GM13977 (cell line): ENCODE results near the gene DSE.
"Not testable (repeated sequence)": the region's sequence is repeated elsewhere in the genome, so short reads cannot be mapped to it uniquely, and the experiment has no call there.

Source experiments
- DNase-seq: peaks from one replicate; pipeline ENCODE4 v3.0.0; 2012; ENCODE audit warnings: low spot score
- CTCF ChIP-seq: IDR thresholded peaks from 2 replicates; pipeline ENCODE4 v1.5.1; 2012; ENCODE audit warnings: mild to moderate bottlenecking, control low read depth; ENCODE audit not compliant: insufficient read depth; ENCODE audit errors: extremely low read depth, missing control alignments
- in situ Hi-C: fragments of 300-500 bp; cut with MboI; formaldehyde crosslinking; loops from one replicate; pipeline ENCODE4 v1.12.0; 2022; ENCODE audit warnings: low sequenced_read_pairs, low pct_unique_long_range_greater_than_20kb, mixed read lengths, inconsistent platforms; ENCODE audit not compliant: unreplicated experiment

Gene DSE

GRCh38 chr6:116370760-116371119 lies at the start of gene DSE:
Gene DSE, plus strand, starts transcription at chr6:116370947. Its CDS starts 28,304 bp downstream, at chr6:116399251.
- DNase-seq, result peak; percentile 86
- TF ChIP-seq CTCF, result no peak

GRCh38 chr6:116321933-116322332 lies 48.8 kb upstream of the DSE start:
- DNase-seq, in situ Hi-C loops: not testable (repeated sequence)

More at GRCh38 chr6:116370760-116371119, at the start of gene DSE:
- in situ Hi-C loops, result no loop called here

- TF ChIP-seq CTCF, result no peak
- in situ Hi-C loops, result no loop called here
- DNase-seq, result no peak
These were observed 46.9 kb upstream of the DSE start for GRCh38 chr6:116323863-116324262.

- DNase-seq, in situ Hi-C loops: not testable (repeated sequence)
These were observed 45.1 kb upstream of the DSE start for GRCh38 chr6:116325634-116326132.

- in situ Hi-C loops, result no loop called here
These were observed 44.5 kb upstream of the DSE start for GRCh38 chr6:116326181-116326671.

GRCh38 chr6:116326996-116327395 lies 43.8 kb upstream of the DSE start:
- in situ Hi-C loops, result no loop called here
- DNase-seq, result no peak

More at GRCh38 chr6:116326181-116326671, 44.5 kb upstream of the DSE start:
- DNase-seq, result no peak
- no peak for TF ChIP-seq CTCF

GRCh38 chr6:116327803-116328527 lies 42.8 kb upstream of the DSE start:
- no peak for DNase-seq
- in situ Hi-C loops, result no loop called here
- no peak for TF ChIP-seq CTCF

More at GRCh38 chr6:116326996-116327395, 43.8 kb upstream of the DSE start:
- TF ChIP-seq CTCF, result no peak
